ENCODE data around the gene LDHA.

The LDHA gene

DNA sequence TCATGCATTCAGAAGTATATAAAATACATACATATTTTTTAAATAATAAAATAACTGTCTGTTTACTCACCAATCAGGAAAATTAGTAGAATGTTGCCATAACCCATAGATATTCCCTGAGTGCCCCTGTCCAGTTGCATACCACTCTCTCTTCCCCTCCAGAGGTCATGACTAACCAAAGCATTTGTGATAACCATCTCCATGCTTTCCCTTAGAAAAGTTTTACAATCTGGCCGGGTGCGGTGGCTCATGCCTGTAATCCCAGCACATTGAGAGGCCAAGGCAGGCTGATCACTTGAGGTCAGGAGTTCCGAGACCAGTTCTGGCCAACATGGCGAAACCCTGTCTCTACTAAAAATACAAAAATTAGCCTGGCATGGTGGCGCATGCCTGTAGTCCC is 33.2 kb upstream of the LDHA start:
- Histone ChIP-seq H3K79me2 (ENCODE audit: insufficient read depth, low read depth) (no peaks in the 10 kb centered on the region), H3K27me3 (ENCODE audit: insufficient read depth, low read depth) (no peaks in the 10 kb centered on the region), H3K36me3 (ENCODE audit: insufficient read depth) (no peaks in the 10 kb centered on the region; the same call in 1 of the 2 replicates), H3K4me3 (IDR thresholded peaks at IDR 0.05; ENCODE audit: insufficient read depth, low read depth, low read length) (no peak overlapping the region), H2AFZ (ENCODE audit: low read depth) (no peak overlapping the region), H3K4me1 (ENCODE audit: low read depth, poor library complexity, severe bottlenecking) (no peaks in the 10 kb centered on the region), H3K4me2 (no peak overlapping the region), H4K20me1 (ENCODE audit: insufficient read depth) (no peaks in the 10 kb centered on the region), H3K27ac (no peak overlapping the region), H3K9ac (no peak overlapping the region)
- TF ChIP-seq, protein P1, sequence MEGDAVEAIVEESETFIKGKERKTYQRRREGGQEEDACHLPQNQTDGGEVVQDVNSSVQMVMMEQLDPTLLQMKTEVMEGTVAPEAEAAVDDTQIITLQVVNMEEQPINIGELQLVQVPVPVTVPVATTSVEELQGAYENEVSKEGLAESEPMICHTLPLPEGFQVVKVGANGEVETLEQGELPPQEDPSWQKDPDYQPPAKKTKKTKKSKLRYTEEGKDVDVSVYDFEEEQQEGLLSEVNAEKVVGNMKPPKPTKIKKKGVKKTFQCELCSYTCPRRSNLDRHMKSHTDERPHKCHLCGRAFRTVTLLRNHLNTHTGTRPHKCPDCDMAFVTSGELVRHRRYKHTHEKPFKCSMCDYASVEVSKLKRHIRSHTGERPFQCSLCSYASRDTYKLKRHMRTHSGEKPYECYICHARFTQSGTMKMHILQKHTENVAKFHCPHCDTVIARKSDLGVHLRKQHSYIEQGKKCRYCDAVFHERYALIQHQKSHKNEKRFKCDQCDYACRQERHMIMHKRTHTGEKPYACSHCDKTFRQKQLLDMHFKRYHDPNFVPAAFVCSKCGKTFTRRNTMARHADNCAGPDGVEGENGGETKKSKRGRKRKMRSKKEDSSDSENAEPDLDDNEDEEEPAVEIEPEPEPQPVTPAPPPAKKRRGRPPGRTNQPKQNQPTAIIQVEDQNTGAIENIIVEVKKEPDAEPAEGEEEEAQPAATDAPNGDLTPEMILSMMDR (conservative IDR thresholded peaks at IDR 0.05; ENCODE audit: low read depth, low read length), result no peak

DNA sequence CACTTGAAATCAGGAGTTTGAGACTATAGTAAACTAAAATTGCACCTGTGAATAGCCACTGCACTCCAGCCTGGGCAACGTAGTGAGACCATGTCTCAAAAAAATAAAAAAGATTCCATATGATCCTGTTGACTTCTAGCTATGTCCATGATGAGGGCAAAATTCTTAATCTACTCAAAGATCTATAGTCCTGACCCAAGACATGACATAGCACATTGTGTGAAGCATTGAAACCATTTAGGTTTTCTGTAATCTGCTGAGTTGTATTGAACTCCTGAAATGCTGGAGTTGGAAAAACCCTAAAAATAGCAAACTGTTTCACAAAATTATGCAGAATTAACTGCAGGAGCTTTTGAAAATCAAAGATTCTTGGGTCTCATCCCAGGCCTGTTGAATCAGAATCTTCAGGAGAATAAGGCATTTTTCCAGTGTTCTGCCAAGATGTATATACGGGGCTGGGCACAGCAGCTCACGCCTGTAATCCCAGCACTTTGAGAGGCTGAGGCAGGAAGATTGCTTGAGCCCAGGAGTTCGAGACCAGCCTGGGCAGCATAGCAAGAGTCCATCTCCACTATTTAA is 29.8 kb upstream of the LDHA start:
- no peak overlapping the region for H3K4me2 ChIP-seq
- no peak overlapping the region for H3K4me3 ChIP-seq (IDR thresholded peaks at IDR 0.05; ENCODE audit: insufficient read depth, low read depth, low read length)
- TF ChIP-seq, protein P1 (conservative IDR thresholded peaks at IDR 0.05; ENCODE audit: low read depth, low read length), result no peak

DNA sequence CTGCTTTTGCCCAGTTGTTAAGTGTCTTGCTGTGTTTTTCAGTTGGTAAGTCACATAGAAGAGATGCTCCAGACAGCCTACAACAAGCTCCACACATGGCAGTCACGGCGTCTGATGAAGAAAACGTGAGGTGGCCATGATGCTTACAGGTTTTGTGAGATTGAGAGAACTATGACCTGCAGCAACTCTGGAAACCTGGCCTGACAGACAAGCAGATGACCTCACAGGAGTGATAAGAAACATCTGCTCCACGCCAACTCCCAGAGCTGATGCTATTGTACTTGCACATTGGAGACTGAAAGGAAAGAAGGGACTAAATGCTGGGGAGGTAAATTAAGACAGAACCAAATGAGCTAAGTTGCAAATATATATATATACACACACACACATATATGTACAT is 28.6 kb upstream of the LDHA start:
- no peaks in the 10 kb centered on the region for H4K20me1 ChIP-seq (ENCODE audit: insufficient read depth)
- H3K27ac ChIP-seq, result no peak overlapping the region
- no peak overlapping the region for H3K9ac ChIP-seq
- no peaks in the 10 kb centered on the region for H3K4me1 ChIP-seq (ENCODE audit: low read depth, poor library complexity, severe bottlenecking)
- no peak overlapping the region for H2AFZ ChIP-seq (ENCODE audit: low read depth)
- H3K27me3 ChIP-seq (ENCODE audit: insufficient read depth, low read depth), result no peaks in the 10 kb centered on the region
- no peak overlapping the region for H3K4me3 ChIP-seq (IDR thresholded peaks at IDR 0.05; ENCODE audit: insufficient read depth, low read depth, low read length)
- TF ChIP-seq, protein P1 (conservative IDR thresholded peaks at IDR 0.05; ENCODE audit: low read depth, low read length), result no peak
- no peaks in the 10 kb centered on the region; the same call in 1 of the 2 replicates for H3K36me3 ChIP-seq (ENCODE audit: insufficient read depth)
- no peaks in the 10 kb centered on the region for H3K79me2 ChIP-seq (ENCODE audit: insufficient read depth, low read depth)
- no peak overlapping the region for H3K4me2 ChIP-seq

More for the DNA sequence above, 29.8 kb upstream of the LDHA start:
- no peaks in the 10 kb centered on the region; the same call in 1 of the 2 replicates for H3K36me3 ChIP-seq (ENCODE audit: insufficient read depth)
- H4K20me1 ChIP-seq (ENCODE audit: insufficient read depth), result no peaks in the 10 kb centered on the region
- no peaks in the 10 kb centered on the region for H3K79me2 ChIP-seq (ENCODE audit: insufficient read depth, low read depth)
- H3K4me1 ChIP-seq (ENCODE audit: low read depth, poor library complexity, severe bottlenecking), result no peaks in the 10 kb centered on the region
- no peak overlapping the region for H3K27ac ChIP-seq
- H2AFZ ChIP-seq (ENCODE audit: low read depth), result no peak overlapping the region
- H3K9ac ChIP-seq, result no peak overlapping the region
- no peaks in the 10 kb centered on the region for H3K27me3 ChIP-seq (ENCODE audit: insufficient read depth, low read depth)

DNA sequence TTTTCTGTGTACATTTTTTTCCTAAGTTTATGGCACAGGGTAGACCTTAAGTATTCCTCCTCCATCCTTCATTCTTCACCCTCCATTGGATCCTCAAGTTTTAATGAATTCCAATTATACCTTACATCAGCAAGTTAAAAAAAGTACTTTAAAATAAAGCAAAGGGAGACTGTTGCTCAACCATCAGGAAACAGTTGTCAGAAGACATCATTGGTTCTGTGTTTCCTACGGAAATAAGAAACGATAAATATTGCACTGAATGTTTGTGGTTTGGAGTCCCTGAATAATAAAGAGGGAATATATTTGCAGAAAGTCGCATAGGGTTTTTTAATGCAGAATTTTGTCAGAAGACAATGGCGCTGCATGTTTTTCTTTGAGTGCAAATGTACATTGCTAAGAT is 28.1 kb upstream of the LDHA start:
- no peaks in the 10 kb centered on the region for H3K27me3 ChIP-seq (ENCODE audit: insufficient read depth, low read depth)
- no peak overlapping the region for H2AFZ ChIP-seq (ENCODE audit: low read depth)
- no peaks in the 10 kb centered on the region for H3K4me1 ChIP-seq (ENCODE audit: low read depth, poor library complexity, severe bottlenecking)
- no peak overlapping the region for H3K9ac ChIP-seq
- TF ChIP-seq, protein P1 (conservative IDR thresholded peaks at IDR 0.05; ENCODE audit: low read depth, low read length), result no peak
- no peaks in the 10 kb centered on the region; the same call in 1 of the 2 replicates for H3K36me3 ChIP-seq (ENCODE audit: insufficient read depth)
- no peak overlapping the region for H3K4me3 ChIP-seq (IDR thresholded peaks at IDR 0.05; ENCODE audit: insufficient read depth, low read depth, low read length)
- no peak overlapping the region for H3K4me2 ChIP-seq
- no peaks in the 10 kb centered on the region for H3K79me2 ChIP-seq (ENCODE audit: insufficient read depth, low read depth)
- no peaks in the 10 kb centered on the region for H4K20me1 ChIP-seq (ENCODE audit: insufficient read depth)
- H3K27ac ChIP-seq, result no peak overlapping the region
